Colonic mucosa (tissue), 4 donors: Measurements from ENCODE around the gene KMT2C. TPM values are rescaled to one million over a fixed set of nuclear protein-coding genes. Genes with fewer than 3 reads are reported as not detected.
"Not testable (repeated sequence)": the region's sequence is repeated elsewhere in the genome, so short reads cannot be mapped to it uniquely, and the experiment has no call there.

ENCODE experiments used
- DNase-seq: peaks from one replicate; pipeline ENCODE4 v3.0.0-alpha.2; 2020
- H3K27ac ChIP-seq: fragments of 200-600 bp; one replicate; pipeline ENCODE4 v1.8.0; 2021
- H3K27me3 ChIP-seq: fragments of 200-600 bp; one replicate; pipeline ENCODE4 v1.8.0; 2021
- H3K36me3 ChIP-seq: fragments of 200-600 bp; one replicate; pipeline ENCODE4 v1.8.0; 2021
- H3K4me1 ChIP-seq: fragments of 200-600 bp; one replicate; pipeline ENCODE4 v1.8.0; 2021; ENCODE audit warnings: mild to moderate bottlenecking
- H3K4me3 ChIP-seq: fragments of 200-600 bp; one replicate; pipeline ENCODE4 v1.8.0; 2021
- H3K9ac ChIP-seq, 2 donors: one replicate each; pipeline ENCODE4 v1.7.0; 2013; ENCODE audit warnings: control low read depth in 2 of 2, low read depth in 2 of 2, low read length in 2 of 2
- H3K9me3 ChIP-seq: fragments of 200-600 bp; one replicate; pipeline ENCODE4 v1.8.0; 2021
- CTCF ChIP-seq: fragments of 200-600 bp; IDR thresholded peaks from one replicate; pipeline ENCODE4 v1.8.0; 2022; ENCODE audit warnings: antibody characterized with exemption, mild to moderate bottlenecking
- intact Hi-C: fragments of 100-400 bp; cut with DNase I; formaldehyde crosslinking; loops from one replicate; pipeline ENCODE4 v1.14.1; 2022
- total RNA-seq, 2 donors: library from RNA; stranded (reverse); fragmentation: NEBNext Ultra II Directional in 1 of 2; extraction: Animal tissue kit (Norgen Biotek cat#: 25700) in 1 of 2; gene quantifications; one replicate each; pipeline ENCODE4 v1.2.1, GENCODE V29; 2021
- donor health status: healthy.
- donor health status: DM: no; HTN: no; CAD: no.
- donor health status: DM: no; HTN: no; CAD: no.

Gene KMT2C
- total RNA-seq, 2 donors from 2014 or later: 70.9 to 73.3 TPM

- intact Hi-C loops, DNase-seq, H3K9ac ChIP-seq, H3K9me3 ChIP-seq, H3K4me3 ChIP-seq, H3K27ac ChIP-seq, H3K36me3 ChIP-seq, H3K4me1 ChIP-seq, H3K27me3 ChIP-seq: not testable (repeated sequence)
These were observed 231.4 kb downstream of the KMT2C start for GRCh38 chr7:152204417-152204816.

GRCh38 chr7:152203095-152203494 is 232.7 kb downstream of the KMT2C start:
- intact Hi-C loops: no loop called here
- no peak overlapping the region for H3K4me3 ChIP-seq
- H3K27me3 ChIP-seq: no peaks in the 10 kb centered on the region
- no peak for TF ChIP-seq CTCF
- H3K9ac ChIP-seq: no peak overlapping the region
- H3K4me1 ChIP-seq: no peaks in the 10 kb centered on the region
- no peaks in the 10 kb centered on the region for H3K9me3 ChIP-seq
- no peak for DNase-seq
- no peaks in the 10 kb centered on the region for H3K36me3 ChIP-seq
- H3K27ac ChIP-seq: no peak overlapping the region

GRCh38 chr7:152202056-152202455 is 233.7 kb downstream of the KMT2C start:
- no peaks in the 10 kb centered on the region for H3K36me3 ChIP-seq
- no peak for TF ChIP-seq CTCF
- intact Hi-C loops: no loop called here
- H3K9ac ChIP-seq: no peak overlapping the region
- no peak overlapping the region for H3K27ac ChIP-seq
- H3K9me3 ChIP-seq: no peaks in the 10 kb centered on the region
- no peak overlapping the region for H3K4me3 ChIP-seq
- no peaks in the 10 kb centered on the region for H3K4me1 ChIP-seq
- no peak for DNase-seq
- no peaks in the 10 kb centered on the region for H3K27me3 ChIP-seq

- intact Hi-C loops: no loop called here
- TF ChIP-seq CTCF: no peak
- Histone ChIP-seq H3K4me3 (no peak overlapping the region), H3K27me3 (no peaks in the 10 kb centered on the region), H3K9ac (no peak overlapping the region), H3K27ac (no peak overlapping the region), H3K36me3 (peaks cover 4% of the 10 kb centered on the region), H3K9me3 (no peaks in the 10 kb centered on the region), H3K4me1 (no peaks in the 10 kb centered on the region)
- no peak for DNase-seq
These were observed 235.4 kb downstream of the KMT2C start for GRCh38 chr7:152200395-152200794.

GRCh38 chr7:152196391-152196790 is 239.4 kb downstream of the KMT2C start:
- no peaks in the 10 kb centered on the region for H3K9me3 ChIP-seq
- no peak for TF ChIP-seq CTCF
- intact Hi-C loops: no loop called here

GRCh38 chr7:152193880-152194279 is 241.9 kb downstream of the KMT2C start:
- no peak for DNase-seq
- Histone ChIP-seq H3K4me3 (no peak overlapping the region), H3K9me3 (no peaks in the 10 kb centered on the region), H3K4me1 (no peaks in the 10 kb centered on the region), H3K27me3 (no peaks in the 10 kb centered on the region), H3K27ac (no peak overlapping the region), H3K9ac (no peak overlapping the region), H3K36me3 (peaks cover 9% of the 10 kb centered on the region)
- TF ChIP-seq CTCF: no peak
- intact Hi-C loops: no loop called here

More at GRCh38 chr7:152196391-152196790, 239.4 kb downstream of the KMT2C start:
- DNase-seq: no peak
- Histone ChIP-seq H3K4me3 (no peak overlapping the region), H3K27me3 (no peaks in the 10 kb centered on the region), H3K36me3 (peaks cover 9% of the 10 kb centered on the region), H3K27ac (no peak overlapping the region), H3K9ac (no peak overlapping the region), H3K4me1 (no peaks in the 10 kb centered on the region)
